OCI-LY7 (cell line): ENCODE results near the gene IFT80. TPM values are rescaled to one million over a fixed set of nuclear protein-coding genes. Genes with fewer than 3 reads are reported as not detected.

Source experiments
- BruUV-seq: library from RNA; stranded (reverse); fragments of 400-500 nt; replicated peaks from 2 replicates; lab custom pipeline; 2021; lab: Mats Ljungman, UMichigan
- CTCF ChIA-PET: fragments of 300-600 bp; sonication (Branson Sonifier 250); formaldehyde crosslinking; loops from one replicate; lab custom pipeline; 2022; ENCODE audit warnings: antibody characterized with exemption; ENCODE audit not compliant: unreplicated experiment; lab: Charles Lee
- POLR2A ChIA-PET: fragments of 300-600 bp; sonication (Branson Sonifier 250); formaldehyde crosslinking; loops from one replicate; lab custom pipeline; 2022; ENCODE audit warnings: antibody characterized with exemption; lab: Charles Lee
- DNase-seq: peaks from one replicate; pipeline ENCODE4 v3.0.0-alpha.2; 2015; ENCODE audit warnings: low spot score
- H2AFZ ChIP-seq: fragments of 200-600 bp; sonication (generic), shearing (Covaris generic); 2 replicates; pipeline ENCODE4 v1.6.1; 2014; ENCODE audit warnings: mild to moderate bottlenecking, antibody characterized with exemption, low read length, moderate library complexity
- H3K27ac ChIP-seq: fragments of 200-600 bp; sonication (generic); 2 replicates; pipeline ENCODE4 v1.5.1; 2014; ENCODE audit warnings: mixed run types, low read depth, mild to moderate bottlenecking, moderate library complexity, low read length, inconsistent platforms; ENCODE audit not compliant: poor library complexity, severe bottlenecking
- H3K36me3 ChIP-seq: fragments of 200-600 bp; sonication (generic); 2 replicates; pipeline ENCODE4 v1.6.1; 2014; ENCODE audit warnings: mild to moderate bottlenecking, antibody characterized with exemption, low read length, moderate library complexity, mixed read lengths; ENCODE audit not compliant: insufficient read depth
- H3K4me1 ChIP-seq: fragments of 200-600 bp; sonication (generic); 2 replicates; pipeline ENCODE4 v1.5.1; 2014; ENCODE audit warnings: mild to moderate bottlenecking, low read length; ENCODE audit not compliant: insufficient read depth, poor library complexity, severe bottlenecking
- H3K4me2 ChIP-seq: fragments of 200-600 bp; sonication (generic); 2 replicates; pipeline ENCODE4 v1.6.1; 2014; ENCODE audit warnings: mild to moderate bottlenecking, low read length
- H3K4me3 ChIP-seq: fragments of 200-600 bp; sonication (generic); 2 replicates; pipeline ENCODE4 v1.5.1; 2014; ENCODE audit warnings: mild to moderate bottlenecking, low read depth, low read length; ENCODE audit not compliant: poor library complexity, severe bottlenecking
- H3K79me2 ChIP-seq: fragments of 200-600 bp; sonication (generic); 2 replicates; pipeline ENCODE4 v1.6.1; 2016; ENCODE audit warnings: low read depth, mild to moderate bottlenecking, low read length, moderate library complexity, mixed read lengths; ENCODE audit not compliant: insufficient read depth
- H3K9me2 ChIP-seq: fragments of 200-600 bp; sonication (generic); 2 replicates; pipeline ENCODE4 v1.6.1; 2016; ENCODE audit warnings: mild to moderate bottlenecking, low read length, mixed read lengths; ENCODE audit not compliant: insufficient read depth
- H3K9me3 ChIP-seq: fragments of 200-600 bp; sonication (generic); 2 replicates; pipeline ENCODE4 v1.6.1; 2014; ENCODE audit warnings: mild to moderate bottlenecking, mixed run types, low read length, mixed read lengths
- H4K20me1 ChIP-seq: fragments of 200-600 bp; sonication (generic); 2 replicates; pipeline ENCODE4 v1.6.1; 2014; ENCODE audit warnings: mild to moderate bottlenecking, antibody characterized with exemption, low read length, moderate library complexity, mixed read lengths; ENCODE audit not compliant: insufficient read depth
- EZH2phosphoT487 ChIP-seq: fragments of 200-600 bp; sonication (generic); IDR thresholded peaks from 2 replicates; pipeline ENCODE4 v1.6.1; 2018; ENCODE audit warnings: low read depth, borderline replicate concordance, mild to moderate bottlenecking, mixed run types, antibody characterized with exemption, low read length, moderate library complexity, mixed read lengths
- intact Hi-C: fragments of 100-400 bp; cut with micrococcal nuclease; formaldehyde crosslinking; loops from one replicate; pipeline ENCODE4 v1.10.0; 2022; ENCODE audit not compliant: unreplicated experiment
- total RNA-seq, 2 experiments: library from RNA; depleted of rRNA in 1 of 2; stranded (reverse); fragments of >200 nt in 1 of 2; shearing (Covaris generic) in 1 of 2; gene quantifications; 2 replicates each; pipeline ENCODE4 v1.2.3, GENCODE V29; 2014 to 2022
- TF ChIP-seq, protein P1 (sequence below): fragments of 200-600 bp; sonication (generic); conservative IDR thresholded peaks from 2 replicates; pipeline ENCODE4 v1.5.1; 2014; ENCODE audit warnings: mild to moderate bottlenecking, antibody characterized with exemption, low read length, moderate library complexity, mixed read lengths

IFT80 gene
- total RNA-seq, 2 experiments from 2014 or later: 33.5 to 49.5 TPM

DNA sequence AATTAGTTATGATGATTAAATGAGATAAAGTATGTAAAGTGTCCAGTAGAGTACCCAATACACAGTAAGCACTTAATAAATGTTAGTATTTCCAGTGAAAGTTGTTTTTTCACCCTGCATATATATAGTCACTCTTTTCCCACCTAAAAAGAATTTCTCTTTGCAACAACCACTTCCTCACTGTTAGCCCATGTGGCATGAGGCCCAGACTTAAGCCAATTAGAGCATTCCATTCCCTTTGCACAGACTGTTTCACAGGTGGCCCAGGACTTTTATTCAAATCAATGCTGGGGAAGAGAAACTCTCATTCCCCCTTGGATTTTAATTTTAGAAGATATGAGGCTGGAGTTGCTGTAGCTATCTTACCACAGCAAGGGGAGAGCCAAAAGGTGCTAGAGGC, 3.7 kb downstream of the IFT80 start:
- H3K27ac ChIP-seq: no peak overlapping the region
- TF ChIP-seq, protein P1, sequence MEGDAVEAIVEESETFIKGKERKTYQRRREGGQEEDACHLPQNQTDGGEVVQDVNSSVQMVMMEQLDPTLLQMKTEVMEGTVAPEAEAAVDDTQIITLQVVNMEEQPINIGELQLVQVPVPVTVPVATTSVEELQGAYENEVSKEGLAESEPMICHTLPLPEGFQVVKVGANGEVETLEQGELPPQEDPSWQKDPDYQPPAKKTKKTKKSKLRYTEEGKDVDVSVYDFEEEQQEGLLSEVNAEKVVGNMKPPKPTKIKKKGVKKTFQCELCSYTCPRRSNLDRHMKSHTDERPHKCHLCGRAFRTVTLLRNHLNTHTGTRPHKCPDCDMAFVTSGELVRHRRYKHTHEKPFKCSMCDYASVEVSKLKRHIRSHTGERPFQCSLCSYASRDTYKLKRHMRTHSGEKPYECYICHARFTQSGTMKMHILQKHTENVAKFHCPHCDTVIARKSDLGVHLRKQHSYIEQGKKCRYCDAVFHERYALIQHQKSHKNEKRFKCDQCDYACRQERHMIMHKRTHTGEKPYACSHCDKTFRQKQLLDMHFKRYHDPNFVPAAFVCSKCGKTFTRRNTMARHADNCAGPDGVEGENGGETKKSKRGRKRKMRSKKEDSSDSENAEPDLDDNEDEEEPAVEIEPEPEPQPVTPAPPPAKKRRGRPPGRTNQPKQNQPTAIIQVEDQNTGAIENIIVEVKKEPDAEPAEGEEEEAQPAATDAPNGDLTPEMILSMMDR: no peak
- no peak for TF ChIP-seq EZH2phosphoT487
- no peaks in the 10 kb centered on the region for H3K9me3 ChIP-seq
- H3K4me2 ChIP-seq: peak overlapping the region; percentile 26
- H3K4me1 ChIP-seq: peaks cover 38% of the 10 kb centered on the region
- H3K79me2 ChIP-seq: peaks cover 57% of the 10 kb centered on the region
- peaks cover 9% of the 10 kb centered on the region; the same call in 1 of the 2 replicates for H4K20me1 ChIP-seq
- H3K4me3 ChIP-seq: no peak overlapping the region
- no peak overlapping the region for H2AFZ ChIP-seq
- DNase-seq: no peak
- H3K9me2 ChIP-seq: no peaks in the 10 kb centered on the region
- H3K36me3 ChIP-seq: peaks cover 8% of the 10 kb centered on the region
- ChIA-PET POLR2A (interaction anchor here (0.6 to 2.6 kb wide), 5 partner anchors 12 to 54 kb away, joined by 3 to 11 read pairs (median 3); partner anchors contain the start of gene TRIM59), CTCF (no interaction called here)
- BruUV-seq: no TSS peak
- intact Hi-C loops: no loop called here

DNA sequence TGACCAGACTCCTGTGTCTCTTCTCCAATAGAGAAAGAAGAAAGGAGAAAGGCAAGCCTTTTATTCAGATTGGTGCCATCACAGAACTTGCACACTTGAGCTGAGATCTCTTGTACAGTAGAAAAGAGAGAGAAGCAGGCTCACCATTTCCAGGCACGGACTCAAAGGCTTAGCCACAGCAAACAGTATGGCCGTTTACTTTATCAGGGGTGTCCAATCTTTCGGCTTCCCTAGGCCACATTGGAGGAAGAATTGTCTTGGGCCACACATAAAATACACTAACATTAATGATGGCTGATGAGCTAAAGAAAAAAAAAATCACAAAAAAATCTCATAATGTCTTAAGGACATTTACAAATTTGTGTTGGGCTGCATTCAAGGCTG, 5.0 kb downstream of the IFT80 start:
- Histone ChIP-seq H3K9me3 (no peaks in the 10 kb centered on the region), H2AFZ (no peak overlapping the region), H3K9me2 (no peaks in the 10 kb centered on the region), H3K36me3 (no peaks in the 10 kb centered on the region; the same call in 1 of the 2 replicates), H3K4me2 (no peak overlapping the region), H4K20me1 (peaks cover 5% of the 10 kb centered on the region; the same call in 1 of the 2 replicates), H3K4me1 (peaks cover 38% of the 10 kb centered on the region), H3K4me3 (no peak overlapping the region), H3K27ac (no peak overlapping the region), H3K79me2 (peaks cover 46% of the 10 kb centered on the region)
- intact Hi-C loops: no loop called here
- POLR2A ChIA-PET: interaction anchor here (0.6 to 1.7 kb wide), 6 partner anchors 13 to 140 kb away, joined by 3 to 4 read pairs (median 3); no protein-coding TSS in a partner anchor
- CTCF ChIA-PET: no interaction called here
- DNase-seq: no peak
- no peak for TF ChIP-seq EZH2phosphoT487
- TF ChIP-seq, protein P1: no peak
- no TSS peak for BruUV-seq

DNA sequence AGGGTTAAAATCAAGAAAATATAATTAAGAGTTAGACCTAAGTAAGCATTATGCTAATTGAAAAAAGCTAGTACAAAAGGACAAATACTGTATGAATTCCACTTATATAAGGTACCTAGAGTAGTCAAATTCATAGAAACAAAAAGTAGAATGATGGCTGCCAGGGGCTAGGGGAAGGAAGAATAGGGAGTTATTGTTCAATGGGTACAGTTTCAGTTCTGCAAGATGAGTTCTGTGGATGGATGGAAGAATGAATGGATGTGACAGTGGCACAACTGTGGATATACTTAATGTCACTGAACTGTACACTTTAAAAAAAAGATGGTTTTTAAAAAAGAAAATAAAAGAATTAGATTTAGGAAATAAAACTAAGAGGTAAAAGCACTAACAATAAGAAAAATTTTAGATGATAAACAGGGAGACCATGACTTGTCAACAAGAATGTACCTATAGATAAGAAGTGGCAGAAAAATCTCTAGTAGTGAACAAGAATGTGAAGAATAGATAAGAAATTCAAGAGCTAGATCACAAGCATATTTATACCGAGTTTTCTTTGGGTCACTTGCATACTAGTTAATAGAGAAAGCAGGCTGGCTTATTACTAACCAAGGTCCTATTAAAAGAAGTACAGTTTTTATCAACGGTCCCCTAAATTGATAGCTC, 5.5 kb downstream of the IFT80 start:
- Histone ChIP-seq H3K9me3 (no peaks in the 10 kb centered on the region), H4K20me1 (peaks cover 5% of the 10 kb centered on the region; the same call in 1 of the 2 replicates), H3K4me3 (no peak overlapping the region), H3K79me2 (peaks cover 41% of the 10 kb centered on the region), H3K36me3 (no peaks in the 10 kb centered on the region; the same call in 1 of the 2 replicates), H3K4me1 (peaks cover 38% of the 10 kb centered on the region), H2AFZ (no peak overlapping the region), H3K4me2 (no peak overlapping the region), H3K9me2 (no peaks in the 10 kb centered on the region), H3K27ac (no peak overlapping the region)
- TF ChIP-seq, protein P1: no peak
- no peak for TF ChIP-seq EZH2phosphoT487
- no peak for DNase-seq
- no TSS peak for BruUV-seq
- ChIA-PET CTCF (no interaction called here), POLR2A (interaction anchor here (0.9 to 1.7 kb wide), 5 partner anchors 13 to 56 kb away, joined by 3 read pairs; partner anchors contain the start of gene TRIM59)
- intact Hi-C loops: no loop called here
